ENCODE measurements around the gene EXO5. TPM values are rescaled to one million over a fixed set of nuclear protein-coding genes. Genes with fewer than 3 reads are reported as not detected.
A peak's percentile ranks its signal among the peaks of the same experiment; 100 is the strongest.

EXO5 gene
- total and polyA plus RNA-seq, 2 of the 13 experiments (the other 11 are each of a cell fraction or from before 2014, with no cell fraction given) = 9.9 to 20.5 TPM

- TF ChIP-seq NFAT5 (CRISPR knock-in tag; IDR thresholded peaks at IDR 0.05) (peak; percentile 95), POLR2G (IDR thresholded peaks at IDR 0.05; ENCODE audit: low read depth, low read length) (peak; percentile 97), KLF11 (CRISPR knock-in tag; IDR thresholded peaks at IDR 0.05) (no peak; the same call in 1 of the 2 replicates), ZFP36 (IDR thresholded peaks at IDR 0.05; ENCODE audit: borderline replicate concordance, low read depth, low read length, partially characterized antibody) (no peak), TRIM24 (CRISPR knock-in tag; IDR thresholded peaks at IDR 0.05) (no peak), CCAR2 (optimal IDR thresholded peaks at IDR 0.05; ENCODE audit: low read depth, low read length) (no peak), ZFP36L1 (CRISPR knock-in tag; IDR thresholded peaks at IDR 0.05) (peak; percentile 78; the same call in 1 of the 2 replicates), ZNF460 (CRISPR knock-in tag; IDR thresholded peaks at IDR 0.05; ENCODE audit: borderline replicate concordance) (peak; percentile 29; the same call in 1 of the 2 replicates), ZNF331 (CRISPR knock-in tag; IDR thresholded peaks at IDR 0.05) (peak; percentile 85), GATA4 (IDR thresholded peaks at IDR 0.05; ENCODE audit: borderline replicate concordance, low read depth) (no peak), ZNF530 (CRISPR knock-in tag; IDR thresholded peaks at IDR 0.05; ENCODE audit: low read depth) (no peak), ZNF17 (CRISPR knock-in tag; IDR thresholded peaks at IDR 0.05) (no peak; the same call in 1 of the 2 replicates), FOSL1 (CRISPR knock-in tag; IDR thresholded peaks at IDR 0.05; ENCODE audit: borderline replicate concordance) (0 out of 2 replicates have a peak, but pooled peaks have one; percentile 33), ZNF841 (CRISPR knock-in tag; IDR thresholded peaks at IDR 0.05; ENCODE audit: borderline replicate concordance) (no peak), NR2F6 (IDR thresholded peaks at IDR 0.05) (no peak), NR2F6 (CRISPR knock-in tag; IDR thresholded peaks at IDR 0.05) (no peak), ZNF619 (CRISPR knock-in tag; IDR thresholded peaks at IDR 0.05) (no peak), ZXDC (CRISPR knock-in tag; IDR thresholded peaks at IDR 0.05) (0 out of 2 replicates have a peak, but pooled peaks have one; percentile 21)
- TF ChIP-seq, protein P1, sequence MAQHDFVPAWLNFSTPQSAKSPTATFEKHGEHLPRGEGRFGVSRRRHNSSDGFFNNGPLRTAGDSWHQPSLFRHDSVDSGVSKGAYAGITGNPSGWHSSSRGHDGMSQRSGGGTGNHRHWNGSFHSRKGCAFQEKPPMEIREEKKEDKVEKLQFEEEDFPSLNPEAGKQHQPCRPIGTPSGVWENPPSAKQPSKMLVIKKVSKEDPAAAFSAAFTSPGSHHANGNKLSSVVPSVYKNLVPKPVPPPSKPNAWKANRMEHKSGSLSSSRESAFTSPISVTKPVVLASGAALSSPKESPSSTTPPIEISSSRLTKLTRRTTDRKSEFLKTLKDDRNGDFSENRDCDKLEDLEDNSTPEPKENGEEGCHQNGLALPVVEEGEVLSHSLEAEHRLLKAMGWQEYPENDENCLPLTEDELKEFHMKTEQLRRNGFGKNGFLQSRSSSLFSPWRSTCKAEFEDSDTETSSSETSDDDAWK (CRISPR knock-in tag; IDR thresholded peaks at IDR 0.05) = no peak
- TF ChIP-seq, protein P2, sequence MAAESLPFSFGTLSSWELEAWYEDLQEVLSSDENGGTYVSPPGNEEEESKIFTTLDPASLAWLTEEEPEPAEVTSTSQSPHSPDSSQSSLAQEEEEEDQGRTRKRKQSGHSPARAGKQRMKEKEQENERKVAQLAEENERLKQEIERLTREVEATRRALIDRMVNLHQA (CRISPR knock-in tag; IDR thresholded peaks at IDR 0.05) = no peak
Measured at GRCh38 chr1:40508375-40509341, at the start of gene EXO5 (continued).
